IPS DF 4.7 (cell line): ENCODE measurements around the gene XRRA1.
"Not testable (repeated sequence)": the region's sequence is repeated elsewhere in the genome, so short reads cannot be mapped to it uniquely, and the experiment has no call there.

Experiments used
- DNase-seq: peaks from one replicate; pipeline ENCODE4 v3.0.0-alpha.2; 2013; ENCODE audit warnings: low spot score; ENCODE audit errors: extremely low read depth

The XRRA1 gene

GRCh38 chr11:74837191-74837590, 111.7 kb downstream of the XRRA1 start:
- DNase-seq, result no peak

- DNase-seq, result no peak
Observed at GRCh38 chr11:74826901-74827300, 122.0 kb downstream of the XRRA1 start.

GRCh38 chr11:74825596-74825995, 123.3 kb downstream of the XRRA1 start:
- DNase-seq, result not testable (repeated sequence)

- DNase-seq, result no peak
Observed at GRCh38 chr11:74824285-74824982, 124.5 kb downstream of the XRRA1 start.

GRCh38 chr11:74822170-74822569, 126.7 kb downstream of the XRRA1 start:
- DNase-seq, result no peak

- DNase-seq, result no peak
Observed at GRCh38 chr11:74820763-74821162, 128.1 kb downstream of the XRRA1 start.

GRCh38 chr11:74819400-74819799, 129.5 kb downstream of the XRRA1 start:
- DNase-seq, result no peak

GRCh38 chr11:74818283-74818946, 130.5 kb downstream of the XRRA1 start:
- DNase-seq, result no peak

- DNase-seq, result no peak
Observed at GRCh38 chr11:74816664-74817063, 132.2 kb downstream of the XRRA1 start.

GRCh38 chr11:74815966-74816365, 132.9 kb downstream of the XRRA1 start:
- DNase-seq, result no peak

- DNase-seq, result no peak
Observed at GRCh38 chr11:74809801-74810200, 139.1 kb downstream of the XRRA1 start.

- no peak for DNase-seq
Observed at GRCh38 chr11:74806267-74806666, 142.6 kb downstream of the XRRA1 start.

- no peak for DNase-seq
Observed at GRCh38 chr11:74791333-74792100, 157.4 kb downstream of the XRRA1 start.
